Amygdala (tissue), 56 donors: Measurements from ENCODE around the gene RELN.
"Not testable (repeated sequence)": the region's sequence is repeated elsewhere in the genome, so short reads cannot be mapped to it uniquely, and the experiment has no call there.

ENCODE experiments used
- DNase-seq, 56 donors: peaks; one replicate each; lab custom pipeline; 2025; lab: John Stamatoyannopoulos, UW

RELN gene

DNA sequence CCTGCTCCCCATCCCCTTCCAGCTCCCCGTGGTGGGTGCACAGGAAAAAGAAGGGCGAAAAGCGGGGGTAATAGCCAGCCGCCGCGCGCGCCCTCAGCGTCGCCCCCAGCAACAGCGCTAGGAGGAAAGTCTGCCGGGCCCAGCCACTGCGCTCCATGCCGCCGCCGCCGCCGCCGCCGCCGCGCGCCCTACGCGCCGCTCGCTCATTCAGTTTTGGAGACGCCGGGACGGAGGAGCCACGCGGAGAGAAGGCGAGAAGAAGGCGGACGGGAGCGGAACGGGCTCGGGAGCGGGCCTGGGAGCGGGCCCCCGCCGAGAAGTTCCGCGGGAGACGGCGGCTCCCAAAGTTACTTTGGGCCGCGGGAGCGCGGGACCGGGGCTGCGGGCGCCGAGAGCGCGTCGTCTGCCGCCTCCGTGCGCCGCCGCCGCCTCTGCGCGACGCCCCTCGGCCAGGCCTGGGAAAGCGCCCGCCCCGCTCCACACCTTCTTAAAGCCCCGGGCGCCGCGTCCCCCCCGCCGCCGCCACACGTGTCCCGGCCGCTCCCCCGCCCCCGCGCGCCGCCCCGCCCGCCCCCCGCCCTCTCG, at the start of gene RELN:
TSS of gene RELN (minus strand) at position 459 of the 585 bp plus-strand sequence. CDS start at position 157, 302 bp downstream.
- DNase-seq, result peak in 3 of 56 donors; percentile 2 to 12 (median 9)

DNA sequence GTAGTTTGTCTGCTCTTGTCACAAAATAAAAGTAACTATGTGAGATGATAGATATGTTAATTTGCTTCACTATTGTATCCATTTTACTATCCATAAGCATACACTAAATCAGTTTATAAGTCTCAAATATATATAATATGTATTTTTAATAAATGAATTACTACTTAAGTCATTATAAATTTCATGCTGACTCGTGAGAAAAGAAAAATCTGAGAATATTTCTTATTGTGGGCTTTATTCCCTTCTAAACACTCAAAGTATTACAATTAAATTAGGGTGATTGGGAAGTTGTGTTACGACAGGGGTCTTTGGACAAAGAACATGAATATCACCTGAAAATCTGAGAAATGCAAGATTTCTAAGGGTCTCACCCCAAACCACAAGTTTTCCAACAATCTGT, 48.7 kb upstream of the RELN start:
- no peak for DNase-seq

DNA sequence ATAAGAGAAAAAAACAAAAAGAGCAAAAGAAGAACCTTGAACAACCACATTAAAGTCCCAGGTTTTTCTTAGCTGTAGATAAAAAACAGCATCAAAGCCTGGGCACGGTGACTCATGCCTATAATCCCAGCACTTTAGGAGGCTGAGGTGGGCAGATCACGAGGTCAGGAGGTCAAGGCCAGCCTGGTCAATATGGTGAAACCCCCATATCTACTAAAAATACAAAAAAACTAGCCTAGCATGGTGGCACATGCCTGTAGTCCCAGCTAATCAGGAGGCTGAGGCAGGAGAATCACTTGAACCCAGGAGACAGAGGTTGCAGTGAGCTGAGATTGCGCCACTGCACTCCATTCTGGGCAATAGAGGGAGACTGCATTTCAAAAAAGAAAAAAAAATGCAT, 47.4 kb upstream of the RELN start:
- not testable (repeated sequence) for DNase-seq

DNA sequence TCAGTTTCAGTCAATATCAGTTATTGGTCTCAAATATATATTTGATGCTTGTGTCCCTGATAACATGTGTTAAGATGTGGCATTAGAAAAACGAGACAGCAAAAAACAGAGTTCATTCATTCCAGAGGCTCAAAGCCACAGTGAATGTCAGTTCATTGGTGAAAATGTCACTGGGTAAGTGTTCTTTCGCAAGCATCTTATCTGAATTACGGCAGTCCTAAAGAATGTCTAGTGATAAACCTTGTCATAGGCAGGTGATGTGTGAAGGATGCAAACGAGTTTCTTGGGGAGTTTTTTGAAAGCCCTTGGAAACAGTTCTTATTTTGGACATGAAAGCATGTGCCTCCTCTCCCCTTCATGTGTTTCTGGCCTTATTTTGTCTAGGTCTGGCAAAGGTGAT, 45.9 kb upstream of the RELN start:
- DNase-seq, result no peak

DNA sequence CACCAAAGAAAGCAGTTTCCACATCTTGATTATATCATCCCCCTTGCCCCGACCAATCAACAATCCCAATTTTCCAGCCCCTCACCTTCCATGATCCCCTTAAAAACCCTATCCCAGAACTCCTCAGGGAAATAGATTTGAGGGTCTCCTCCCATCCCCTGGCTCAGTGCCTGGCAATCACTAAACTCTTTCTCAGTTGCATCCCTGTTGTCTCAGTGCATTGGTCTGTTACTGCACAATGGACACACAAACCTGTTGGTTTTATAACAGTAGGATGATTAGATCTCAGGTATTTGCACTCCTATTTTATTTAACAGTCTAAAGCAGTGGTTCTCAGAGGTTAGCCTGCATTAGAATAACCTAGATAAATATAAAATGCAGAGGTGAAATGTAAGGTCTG, 45.2 kb upstream of the RELN start:
- no peak for DNase-seq

DNA sequence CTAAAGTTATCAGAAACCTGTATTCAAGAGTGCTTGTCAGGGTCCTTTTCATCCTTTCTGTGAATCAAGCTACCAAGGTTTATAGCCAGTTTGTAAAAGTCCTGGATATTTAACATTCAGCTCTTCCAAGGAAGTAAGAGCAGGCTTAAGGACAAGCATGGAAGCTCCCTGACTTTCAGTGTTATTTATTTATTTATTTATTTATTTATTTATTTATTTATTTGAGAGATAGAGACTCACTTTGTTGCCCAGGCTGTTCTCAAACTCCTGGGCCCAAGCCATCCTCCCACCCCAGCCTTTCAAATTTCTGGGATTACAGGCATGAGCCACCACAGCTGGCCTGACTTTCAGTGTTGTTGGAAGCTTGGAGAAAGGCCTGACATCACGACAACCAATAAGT, 44.4 kb upstream of the RELN start:
- no peak for DNase-seq

DNA sequence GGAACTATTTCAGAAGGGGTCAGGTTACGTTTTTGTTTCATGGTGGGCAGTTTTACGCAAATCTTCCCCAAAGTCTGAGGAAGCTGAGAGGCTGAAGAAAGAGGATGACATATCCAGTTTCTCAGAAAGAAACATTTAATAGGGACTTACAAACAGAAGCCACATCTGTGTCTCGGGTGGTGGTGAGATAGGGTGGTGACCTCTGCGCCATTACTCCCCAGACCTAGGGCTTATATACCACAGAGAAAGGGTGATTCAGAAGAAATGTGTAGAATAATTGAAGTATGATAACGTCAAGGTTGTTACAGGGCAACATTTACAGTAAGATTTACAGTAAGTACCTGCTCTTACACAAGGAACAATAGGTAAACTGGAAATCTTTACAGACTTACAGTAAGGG, 43.0 kb upstream of the RELN start:
- no peak for DNase-seq

DNA sequence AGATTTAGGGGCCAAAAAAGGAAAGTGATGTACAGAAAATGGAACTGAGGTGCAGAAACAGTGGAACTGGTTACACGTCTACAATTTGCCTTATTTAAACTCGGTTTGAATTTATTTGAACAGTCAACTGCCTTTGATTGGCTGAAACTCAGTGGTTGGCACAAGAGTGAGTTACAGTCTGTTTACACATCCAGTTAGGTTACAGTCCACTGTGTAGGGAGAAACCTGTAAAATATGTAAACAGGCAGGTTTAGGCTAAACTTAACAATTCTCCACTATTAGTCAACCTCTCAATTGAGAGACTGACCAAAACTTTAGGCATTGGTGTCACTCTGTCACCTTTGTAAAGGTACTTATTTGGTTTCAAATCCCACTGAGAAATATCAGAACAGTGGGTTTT, 40.3 kb upstream of the RELN start:
- no peak for DNase-seq

DNA sequence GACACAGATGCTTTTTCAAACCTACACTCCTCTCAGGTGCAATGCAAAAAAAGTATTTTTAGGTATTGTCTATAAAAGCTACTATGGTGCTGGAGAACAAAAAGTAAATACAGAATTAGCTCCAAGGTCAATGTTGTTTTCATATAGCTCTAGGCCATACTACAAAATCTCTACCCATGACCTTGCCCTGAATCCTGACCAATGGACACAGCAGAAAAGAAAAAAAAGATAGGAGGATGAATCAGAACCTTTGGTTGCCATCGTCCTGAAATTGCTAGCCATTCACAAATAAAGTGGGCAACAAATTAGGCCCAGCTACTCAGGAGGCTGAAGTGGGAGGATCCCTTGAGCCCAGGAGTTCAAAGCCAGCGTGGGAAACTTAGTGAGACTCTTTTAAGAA, 35.2 kb upstream of the RELN start:
- DNase-seq, result no peak

DNA sequence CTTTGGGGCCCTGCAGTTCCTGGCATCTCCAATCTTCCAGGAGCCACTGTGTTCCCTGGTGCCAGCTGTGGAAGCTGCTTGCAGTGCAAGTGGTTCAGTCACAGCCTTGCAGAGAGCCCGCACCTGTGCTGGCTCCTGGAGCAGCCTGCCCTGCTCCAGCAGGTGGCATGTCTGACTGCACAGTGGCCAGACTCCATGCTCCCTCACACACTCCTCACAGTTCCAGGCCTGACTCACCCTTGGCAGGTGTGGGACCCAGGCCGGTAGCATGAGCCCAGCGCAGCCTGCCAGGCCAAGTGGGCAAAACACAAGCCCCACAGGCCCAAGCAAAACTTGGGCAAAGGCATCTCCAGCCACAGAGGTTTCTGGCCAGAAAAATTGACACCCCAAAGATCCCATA, 33.6 kb upstream of the RELN start:
- no peak for DNase-seq

DNA sequence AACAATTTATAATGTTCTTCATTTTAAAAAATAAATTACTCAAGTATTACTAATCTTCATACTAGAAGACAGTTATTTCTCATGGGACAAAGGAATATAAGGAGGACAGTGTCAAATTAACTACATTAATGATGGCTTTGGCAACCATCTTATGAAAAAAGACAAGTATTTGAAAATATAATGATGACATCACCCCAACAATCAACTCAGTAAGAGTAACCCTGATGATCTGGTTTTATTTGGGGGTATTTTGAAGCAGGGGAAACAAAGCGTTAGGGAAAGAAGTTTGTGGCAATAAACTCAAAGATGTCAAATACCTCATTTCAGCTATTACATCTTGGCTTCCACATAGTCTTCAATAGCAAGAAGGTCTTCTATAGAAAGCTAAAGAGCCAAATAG, 29.0 kb upstream of the RELN start:
- no peak for DNase-seq

DNA sequence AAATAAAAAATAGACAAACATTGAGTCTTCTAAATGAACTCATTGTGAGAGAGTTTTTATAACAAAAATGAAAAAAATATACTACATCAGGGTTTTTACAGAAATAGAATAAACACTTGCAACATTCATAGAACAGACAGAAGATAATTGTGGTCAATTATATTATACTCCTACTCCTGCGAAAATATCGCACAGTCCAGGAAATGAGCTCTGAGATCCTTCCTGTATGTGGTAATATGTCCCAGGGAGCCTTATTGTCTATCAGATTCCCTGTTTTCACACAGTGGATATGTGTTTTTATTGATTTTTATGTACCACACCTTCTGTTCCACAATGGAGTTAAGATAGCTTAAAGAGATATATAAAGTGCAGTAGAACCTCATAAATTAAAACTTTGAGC, 27.5 kb upstream of the RELN start:
- DNase-seq, result no peak

DNA sequence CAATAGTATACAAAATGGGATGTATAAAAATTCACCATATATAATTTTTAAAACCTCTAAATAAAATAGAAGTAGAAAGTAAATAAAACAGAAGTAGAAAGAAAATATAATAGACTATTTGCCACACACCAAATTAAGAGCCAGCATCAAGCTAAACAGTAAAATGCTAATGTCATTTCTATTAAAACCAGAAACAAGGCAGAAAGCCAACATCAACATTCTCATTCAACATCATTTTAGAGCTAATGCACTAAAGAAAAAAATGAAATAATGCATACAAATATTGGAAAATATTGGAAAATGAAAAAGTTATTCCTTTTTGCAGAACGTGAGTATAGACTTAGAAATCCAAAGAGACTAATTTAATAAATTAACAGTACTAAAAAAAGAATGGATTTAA, 23.4 kb upstream of the RELN start:
- no peak for DNase-seq

DNA sequence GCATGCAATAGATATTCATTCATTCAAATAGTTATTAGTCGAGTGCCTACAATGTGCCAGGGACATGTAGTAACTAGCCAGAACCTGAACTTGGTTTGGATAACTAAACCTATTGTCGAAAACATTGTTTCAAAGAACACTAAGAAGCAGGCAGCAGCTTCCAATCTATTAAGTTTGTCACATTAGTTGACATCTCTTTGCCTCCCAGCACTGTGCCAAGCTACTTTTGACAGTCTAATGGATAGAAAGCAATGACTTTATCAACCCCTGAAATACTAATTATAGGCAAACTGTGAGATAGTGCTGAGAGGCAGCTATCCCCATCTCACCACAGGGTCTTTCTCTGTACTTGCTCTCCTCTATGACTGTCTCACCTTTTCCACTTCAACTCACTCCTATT, 22.4 kb upstream of the RELN start:
- no peak for DNase-seq

DNA sequence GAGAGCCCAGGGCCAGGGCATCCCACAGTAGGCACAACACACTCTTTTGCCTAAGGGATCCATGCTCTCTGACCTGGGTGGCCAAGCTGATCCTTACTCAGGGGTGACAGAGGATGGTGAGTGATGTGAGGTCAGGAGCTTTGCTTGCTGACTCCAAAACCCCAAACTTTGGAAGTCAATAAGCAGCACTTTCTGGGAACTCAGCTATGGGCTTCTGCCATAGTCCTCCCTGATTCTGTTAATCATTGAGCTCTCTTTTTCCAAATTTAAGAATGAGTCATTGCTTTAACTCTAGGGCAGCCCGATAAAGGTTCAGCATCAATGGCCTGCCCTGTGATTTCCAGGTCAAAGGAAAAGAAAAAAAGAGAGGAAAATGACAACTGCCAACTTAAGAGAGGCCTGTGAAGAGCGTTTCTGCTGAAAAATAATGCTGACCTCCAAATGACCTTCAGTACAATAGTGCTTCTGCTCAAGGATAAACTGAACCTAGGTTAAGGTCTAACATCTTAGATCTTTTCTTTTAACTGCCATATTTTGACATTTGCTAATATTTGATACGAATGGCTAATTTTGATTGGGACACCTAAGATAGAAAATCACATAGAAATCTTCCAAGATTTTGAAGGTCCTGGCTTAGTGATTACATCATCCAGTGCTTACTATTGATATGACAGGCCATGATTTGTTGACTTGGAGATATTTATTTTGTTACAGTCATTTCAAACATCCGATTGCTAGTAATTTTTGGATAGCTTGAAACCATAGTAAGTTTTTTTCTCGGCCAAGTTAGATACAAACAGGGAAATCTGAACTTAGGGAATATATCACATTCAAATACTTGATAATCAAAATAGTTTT, 20.8 kb upstream of the RELN start:
- DNase-seq, result no peak

DNA sequence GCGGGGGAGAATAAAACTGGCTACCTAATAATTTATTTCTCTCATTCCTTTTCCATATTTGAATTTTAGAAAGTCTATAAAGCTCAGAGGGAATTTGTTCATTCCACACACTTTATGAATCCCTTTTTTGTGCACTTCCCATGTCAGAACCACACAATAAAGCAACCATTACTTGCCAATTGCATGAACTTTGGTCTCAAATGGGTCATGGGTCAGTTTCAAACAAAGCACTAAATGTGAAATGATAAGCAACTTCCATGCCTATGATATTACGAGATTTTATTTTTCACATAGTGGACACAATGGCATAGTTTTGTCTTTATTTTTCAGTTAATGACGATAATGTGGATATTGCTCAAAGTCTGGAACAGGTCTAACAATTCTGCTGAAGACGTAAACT, 18.6 kb upstream of the RELN start:
- no peak for DNase-seq

DNA sequence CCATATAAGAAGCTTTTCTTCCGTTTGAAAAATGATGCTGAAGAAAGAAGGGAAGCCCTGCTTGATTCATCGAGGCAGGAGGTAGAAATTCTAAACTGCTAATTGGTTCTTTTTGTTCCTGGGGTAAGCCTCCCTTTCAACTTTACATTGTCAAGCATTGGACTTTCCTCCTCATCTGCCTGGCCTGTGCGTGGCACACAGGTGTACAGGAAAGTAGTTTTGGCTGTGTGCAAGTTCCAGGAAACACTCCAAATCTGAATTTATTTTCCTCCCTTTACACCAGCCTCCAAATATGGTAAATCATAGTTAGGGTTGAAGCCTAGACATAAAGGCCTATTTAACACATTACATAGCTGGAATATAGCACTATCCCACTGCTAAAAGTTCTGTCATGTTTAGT, 18.2 kb upstream of the RELN start:
- no peak for DNase-seq

DNA sequence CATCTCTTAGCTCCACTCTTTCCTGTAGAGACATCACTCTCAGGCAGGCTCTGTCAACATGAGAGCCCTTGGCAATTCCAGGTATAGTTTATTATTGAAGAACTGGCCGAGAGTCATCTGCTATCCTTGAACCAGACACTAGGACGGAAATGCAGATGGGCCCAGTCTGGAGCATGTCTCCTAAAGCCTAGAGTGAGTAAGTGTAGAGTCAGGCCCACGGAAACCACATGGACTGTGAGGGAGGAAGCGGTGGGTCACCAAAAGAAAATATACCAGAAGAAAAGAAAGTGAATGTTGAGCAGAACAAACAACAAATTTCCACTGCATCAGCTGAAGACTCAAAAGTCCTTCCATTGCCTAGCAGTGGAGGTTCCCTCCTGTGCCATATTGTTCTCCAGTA, 15.7 kb upstream of the RELN start:
- no peak for DNase-seq

DNA sequence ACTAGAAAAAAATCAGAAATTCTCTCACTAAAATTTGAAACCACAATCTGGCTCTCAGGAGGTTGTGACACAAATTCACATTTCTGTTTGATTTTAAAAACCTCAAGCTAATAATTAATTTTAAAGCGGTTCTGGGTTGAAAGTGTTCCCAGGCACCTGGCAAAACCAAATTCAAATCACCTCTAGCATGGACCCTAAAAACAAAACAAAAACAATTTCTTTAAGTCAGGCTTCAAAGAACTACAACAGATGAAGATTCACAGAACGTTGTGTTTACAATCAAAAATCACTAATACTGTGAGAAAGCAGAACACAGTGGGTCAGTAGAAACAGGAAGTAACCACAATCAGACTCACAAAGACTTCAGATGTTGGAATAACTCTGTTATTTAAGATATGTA, 7.2 kb upstream of the RELN start:
- DNase-seq, result no peak

DNA sequence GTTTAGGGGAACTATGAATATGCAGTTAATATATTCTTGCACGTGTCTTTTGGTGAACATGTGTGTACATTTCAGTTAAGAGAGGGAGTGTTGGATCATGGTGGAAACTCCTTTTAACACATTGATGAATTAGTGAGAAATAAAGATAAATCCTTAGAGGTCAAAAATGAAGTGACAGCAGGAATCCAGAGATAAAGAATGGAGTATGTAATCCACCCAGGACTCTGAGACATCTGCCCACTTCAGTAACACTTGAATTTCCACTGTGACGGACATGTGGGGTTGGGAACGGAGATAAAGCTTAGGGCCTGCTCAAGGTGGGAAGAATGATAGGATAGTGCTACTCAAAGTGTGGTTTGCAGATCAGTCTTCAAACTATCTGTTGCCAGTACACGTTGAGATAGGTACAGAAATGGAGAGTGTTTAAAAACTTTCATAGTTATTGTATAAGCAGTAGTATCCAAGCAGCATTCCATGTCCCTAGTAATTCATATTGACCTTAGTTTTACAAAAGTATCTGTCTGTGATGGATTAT, 6.6 kb upstream of the RELN start:
- DNase-seq, result no peak

DNA sequence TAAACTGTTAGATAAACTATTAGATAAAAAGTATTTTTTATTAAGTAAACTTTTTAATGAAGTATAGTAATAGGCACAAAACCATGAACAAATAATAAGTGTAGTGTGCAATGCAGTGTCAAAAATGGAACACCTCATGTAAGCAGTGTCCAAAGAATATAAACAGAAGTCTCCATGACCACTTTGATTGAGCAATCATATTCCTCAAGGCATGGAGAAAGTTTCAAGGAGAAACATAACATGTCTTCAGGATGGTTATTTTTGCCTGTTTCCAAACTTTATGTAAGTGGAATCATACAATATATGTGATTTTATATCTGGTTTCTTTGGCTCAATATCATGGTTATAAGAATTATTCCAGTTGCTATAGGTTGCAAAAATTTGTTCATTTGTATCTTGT, 6.1 kb upstream of the RELN start:
- no peak for DNase-seq

DNA sequence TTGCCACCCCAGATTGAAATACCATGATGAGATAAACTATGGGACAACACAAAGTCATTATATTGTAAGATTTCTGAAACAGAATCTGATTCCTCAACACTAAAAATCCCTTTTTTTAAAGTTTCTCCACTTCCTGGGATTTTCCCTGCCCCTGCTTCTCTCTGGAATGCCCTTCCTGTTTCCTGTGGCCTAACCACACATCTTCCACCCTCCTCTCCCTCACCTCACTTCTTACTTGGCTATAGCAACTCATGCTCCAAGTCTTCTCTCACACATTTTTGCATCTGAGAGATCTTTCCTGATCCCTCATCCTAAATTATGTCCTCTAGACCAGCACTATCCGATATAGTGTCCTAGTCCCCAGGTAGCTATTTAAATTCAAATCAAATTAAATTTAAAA, 4.1 kb upstream of the RELN start:
- DNase-seq, result no peak
